Transverse colon (tissue), 4 donors: Measurements from ENCODE around the gene MMP11. TPM values are rescaled to one million over a fixed set of nuclear protein-coding genes. Genes with fewer than 3 reads are reported as not detected.

Experiments used
- DNase-seq: peaks from one replicate; pipeline ENCODE4 v3.0.0-alpha.2; 2019
- H3K27ac ChIP-seq, 4 donors: fragments of 200-600 bp; sonication (generic); 2 replicates each; pipeline ENCODE4 v1.5.1; 2016 to 2018; ENCODE audit warnings: inconsistent platforms in 4 of 4
- H3K27me3 ChIP-seq: fragments of 200-600 bp; sonication (generic); 2 replicates; pipeline ENCODE4 v1.5.1; 2017; ENCODE audit warnings: inconsistent platforms
- H3K36me3 ChIP-seq, 4 donors: fragments of 200-600 bp; sonication (generic); 2 replicates each; pipeline ENCODE4 v1.5.1; 2017 to 2019; ENCODE audit warnings: inconsistent platforms in 4 of 4
- H3K4me1 ChIP-seq, 4 donors: fragments of 200-600 bp; sonication (generic); 2 replicates each; pipeline ENCODE4 v1.5.1; 2017 to 2020; ENCODE audit warnings: inconsistent platforms in 4 of 4
- H3K4me3 ChIP-seq, 4 donors: fragments of 200-600 bp; sonication (generic); 1 replicate in 1 of 4; 2 replicates in 3 of 4; pipeline versions ENCODE4 v1.5.1 to v1.6.1; 2017 to 2019; ENCODE audit warnings: inconsistent platforms in 4 of 4
- H3K9me3 ChIP-seq, 2 donors: fragments of 200-600 bp; sonication (generic); 2 replicates each; pipeline ENCODE4 v1.5.1; 2017 to 2019; ENCODE audit warnings: inconsistent platforms in 2 of 2
- EP300 ChIP-seq: sonication (generic); formaldehyde crosslinking; IDR thresholded peaks from one replicate; pipeline ENCODE4 v1.6.1; 2017; ENCODE audit warnings: antibody characterized with exemption, low read depth
- POLR2A ChIP-seq: fragments of 450-650 bp; IDR thresholded peaks from one replicate; pipeline ENCODE4 v1.6.1; 2016; ENCODE audit warnings: antibody characterized with exemption, mild to moderate bottlenecking, moderate library complexity
- POLR2AphosphoS5 ChIP-seq, 3 donors: sonication (generic); formaldehyde crosslinking; IDR thresholded peaks; one replicate each; pipeline ENCODE4 v1.6.1; 2016; ENCODE audit warnings: antibody characterized with exemption in 3 of 3
- WGBS, 2 donors: methylation state at CpG; one replicate each; pipeline ENCODE4 v1.1.5; 2018; ENCODE audit warnings: low coverage in 1 of 2; 5-methylcytosine and 5-hydroxymethylcytosine counted together
- in situ Hi-C, 4 donors: fragments of 200-750 bp; cut with MboI; loops; one replicate each; pipeline versions ENCODE4 v1.15.0 to v1.15.1; 2017; ENCODE audit warnings: low sequenced_read_pairs in 3 of 4, low pct_ligation_motif_present in 1 of 4, low pct_unique_long_range_greater_than_20kb in 1 of 4
- intact Hi-C: fragments of 100-400 bp; cut with DNase I; formaldehyde crosslinking; loops from one replicate; pipeline ENCODE4 v1.15.1; 2023; ENCODE audit warnings: low total_unique reads
- total RNA-seq, 4 donors: library from RNA; depleted of rRNA; stranded (reverse); fragments of >200 nt; gene quantifications; one replicate each; pipeline ENCODE4 v1.1.0, GENCODE V29; 2016
- TF ChIP-seq, protein P1 (sequence below), 5 experiments: fragments of 200-600 bp in 3 of 5; fragments of 450-650 bp in 2 of 5; sonication (generic) in 3 of 5; IDR thresholded peaks; 1 replicate in 2 of 5; 2 replicates in 3 of 5; pipeline ENCODE4 v1.5.1; 2016 to 2017; ENCODE audit warnings: antibody characterized with exemption in 5 of 5, inconsistent platforms in 3 of 5, mild to moderate bottlenecking in 2 of 5, moderate library complexity in 1 of 5

MMP11 gene
- total RNA-seq, 4 donors from 2014 or later: 1.2 to 2.2 (median 1.6) TPM

DNA sequence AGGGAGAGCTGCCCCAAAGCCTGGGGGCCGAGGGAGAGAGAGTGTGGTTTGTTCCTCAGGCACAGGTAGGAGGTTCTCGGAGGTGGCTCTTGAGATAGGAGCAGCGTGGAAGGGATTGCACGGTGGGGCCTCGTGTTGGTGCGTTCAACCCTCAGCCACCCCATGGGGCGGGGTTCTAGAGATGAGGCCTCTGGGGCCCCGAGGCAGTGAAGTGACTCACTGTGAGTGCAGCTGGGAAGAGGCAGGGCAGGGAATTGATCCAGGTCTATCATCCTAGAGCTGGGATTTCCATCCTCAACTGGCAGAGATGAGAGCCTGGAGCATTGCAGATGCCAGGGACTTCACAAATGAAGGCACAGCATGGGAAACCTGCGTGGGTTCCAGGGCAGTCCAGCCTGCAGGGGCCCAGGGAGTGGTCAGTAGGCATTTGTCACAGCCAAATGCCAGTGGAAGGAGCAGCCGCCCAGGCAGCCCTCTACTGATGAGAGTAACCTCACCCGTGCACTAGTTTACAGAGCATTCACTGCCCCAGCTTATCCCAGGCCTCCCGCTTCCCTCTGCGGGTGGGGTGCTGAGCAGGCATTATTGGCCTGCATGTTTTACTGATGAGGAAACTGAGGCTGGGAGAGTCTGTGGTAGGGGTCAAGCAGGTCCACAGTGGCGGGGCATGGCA is 9.0 kb downstream of the MMP11 start:
- Histone ChIP-seq H3K4me1 (peaks cover 4 to 25% (median 20%) of the 10 kb centered on the region in 4 donors), H3K9me3 (no peaks in the 10 kb centered on the region), H3K36me3 (no peaks in the 10 kb centered on the region), H3K27me3 (no peaks in the 10 kb centered on the region), H3K27ac (no peak overlapping the region), H3K4me3 (no peak overlapping the region)
- 76% methylated on average over 14 of the region's 14 CpGs; no CpG with 5 or more reads in 1 of the 2 donors for WGBS, 2 donors
- TF ChIP-seq POLR2A: no peak
- TF ChIP-seq, protein P1, sequence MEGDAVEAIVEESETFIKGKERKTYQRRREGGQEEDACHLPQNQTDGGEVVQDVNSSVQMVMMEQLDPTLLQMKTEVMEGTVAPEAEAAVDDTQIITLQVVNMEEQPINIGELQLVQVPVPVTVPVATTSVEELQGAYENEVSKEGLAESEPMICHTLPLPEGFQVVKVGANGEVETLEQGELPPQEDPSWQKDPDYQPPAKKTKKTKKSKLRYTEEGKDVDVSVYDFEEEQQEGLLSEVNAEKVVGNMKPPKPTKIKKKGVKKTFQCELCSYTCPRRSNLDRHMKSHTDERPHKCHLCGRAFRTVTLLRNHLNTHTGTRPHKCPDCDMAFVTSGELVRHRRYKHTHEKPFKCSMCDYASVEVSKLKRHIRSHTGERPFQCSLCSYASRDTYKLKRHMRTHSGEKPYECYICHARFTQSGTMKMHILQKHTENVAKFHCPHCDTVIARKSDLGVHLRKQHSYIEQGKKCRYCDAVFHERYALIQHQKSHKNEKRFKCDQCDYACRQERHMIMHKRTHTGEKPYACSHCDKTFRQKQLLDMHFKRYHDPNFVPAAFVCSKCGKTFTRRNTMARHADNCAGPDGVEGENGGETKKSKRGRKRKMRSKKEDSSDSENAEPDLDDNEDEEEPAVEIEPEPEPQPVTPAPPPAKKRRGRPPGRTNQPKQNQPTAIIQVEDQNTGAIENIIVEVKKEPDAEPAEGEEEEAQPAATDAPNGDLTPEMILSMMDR (IDR thresholded peaks at IDR 0.05): no peak
- no peak for TF ChIP-seq EP300
- TF ChIP-seq POLR2AphosphoS5 (IDR thresholded peaks at IDR 0.05): no peak
- no peak for DNase-seq
- intact Hi-C loops: no loop called here
- in situ Hi-C loops: loop anchor here in 2 of 4 donors (10.0 kb wide), 1 partner anchor 63 kb away; no protein-coding TSS in a partner anchor

- intact Hi-C loops (no loop called here), in situ Hi-C loops (loop anchor here in 2 of 4 donors (10.0 kb wide), 1 partner anchor 63 kb away; no protein-coding TSS in a partner anchor)
- WGBS, 2 donors: 82% methylated on average over 5 of the region's 16 CpGs; no CpG with 5 or more reads in 1 of the 2 donors
- no peak for DNase-seq
- no peaks in the 10 kb centered on the region for H3K9me3 ChIP-seq
- H3K36me3 ChIP-seq: no peaks in the 10 kb centered on the region
- H3K4me1 ChIP-seq: peaks cover 4 to 25% (median 20%) of the 10 kb centered on the region in 4 donors
- H3K27ac ChIP-seq: no peak overlapping the region
- TF ChIP-seq EP300 (no peak), POLR2A (no peak), POLR2AphosphoS5 (IDR thresholded peaks at IDR 0.05) (no peak)
- TF ChIP-seq, protein P1 (IDR thresholded peaks at IDR 0.05): no peak
- no peak overlapping the region for H3K4me3 ChIP-seq
- no peaks in the 10 kb centered on the region for H3K27me3 ChIP-seq
These were observed 9.6 kb downstream of the MMP11 start for GRCh38 chr22:23782252-23782651.

DNA sequence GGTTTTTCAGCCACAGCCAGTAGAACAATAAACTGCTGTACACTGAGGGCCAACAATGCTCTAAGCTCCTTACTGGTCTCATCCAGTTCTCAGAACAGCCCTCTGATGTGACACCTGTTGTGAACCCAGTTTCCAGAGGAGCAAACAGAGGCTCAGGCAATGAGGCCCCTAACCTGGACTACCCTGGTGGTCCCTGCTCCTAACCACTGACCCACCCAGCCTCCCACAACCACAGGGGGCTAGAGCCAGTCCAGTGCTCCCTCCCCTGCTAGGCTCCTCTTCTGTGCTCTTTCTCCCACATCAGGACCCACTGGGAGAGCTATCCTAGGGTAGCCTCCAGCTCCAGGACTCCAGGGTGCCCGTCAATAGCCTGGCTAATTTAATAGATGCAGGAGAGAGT is 10.1 kb downstream of the MMP11 start:
- Histone ChIP-seq H3K36me3 (no peaks in the 10 kb centered on the region), H3K9me3 (no peaks in the 10 kb centered on the region), H3K4me1 (peaks cover 6 to 28% (median 23%) of the 10 kb centered on the region in 4 donors), H3K4me3 (no peak overlapping the region), H3K27me3 (no peaks in the 10 kb centered on the region), H3K27ac (no peak overlapping the region)
- DNase-seq: no peak
- 83% methylated on average over 1 of the region's 1 CpG; no CpG with 5 or more reads in 1 of the 2 donors for WGBS, 2 donors
- no peak for TF ChIP-seq POLR2AphosphoS5 (IDR thresholded peaks at IDR 0.05)
- TF ChIP-seq, protein P1 (IDR thresholded peaks at IDR 0.05): no peak
- no peak for TF ChIP-seq EP300
- TF ChIP-seq POLR2A: no peak
- in situ Hi-C loops (loop anchor here in 2 of 4 donors (10.0 kb wide), 1 partner anchor 62 kb away; no protein-coding TSS in a partner anchor), intact Hi-C loops (no loop called here)

GRCh38 chr22:23783265-23784150 is 10.9 kb downstream of the MMP11 start:
- intact Hi-C loops: no loop called here
- Histone ChIP-seq H3K27ac (peak overlapping the region in 2 of 4 donors; percentile 4 to 42), H3K4me1 (peaks cover 10 to 36% (median 29%) of the 10 kb centered on the region in 4 donors), H3K27me3 (no peaks in the 10 kb centered on the region), H3K4me3 (no peak overlapping the region), H3K9me3 (no peaks in the 10 kb centered on the region), H3K36me3 (no peaks in the 10 kb centered on the region)
- TF ChIP-seq POLR2A: no peak
- TF ChIP-seq, protein P1 (IDR thresholded peaks at IDR 0.05): no peak
- TF ChIP-seq EP300: no peak
- TF ChIP-seq POLR2AphosphoS5 (IDR thresholded peaks at IDR 0.05): no peak
- no peak for DNase-seq
- WGBS, 2 donors: 68 to 83% methylated on average over 4 to 15 of the region's 15 CpGs
- in situ Hi-C loops: loop anchor here in 2 of 4 donors (10.0 kb wide), 1 partner anchor 61 kb away; no protein-coding TSS in a partner anchor
